IgD-negative memory B cell (primary cell): ENCODE measurements around the gene SRC. TPM values are rescaled to one million over a fixed set of nuclear protein-coding genes. Genes with fewer than 3 reads are reported as not detected.

Experiments used
- H3K27ac Mint-ChIP-seq, 3 donors: one replicate each; pipeline ENCODE4 v1.8.0; 2020 to 2022; ENCODE audit warnings: mild to moderate bottlenecking in 3 of 3, mixed read lengths in 3 of 3, moderate library complexity in 1 of 3
- H3K27me3 Mint-ChIP-seq: one replicate; pipeline ENCODE4 v1.8.0; 2021; ENCODE audit warnings: mixed read lengths
- H3K36me3 Mint-ChIP-seq: one replicate; pipeline ENCODE4 v1.8.0; 2020; ENCODE audit warnings: mild to moderate bottlenecking, mixed read lengths
- H3K4me1 Mint-ChIP-seq, 3 donors: one replicate each; pipeline ENCODE4 v1.8.0; 2020 to 2022; ENCODE audit warnings: mixed read lengths in 3 of 3, mild to moderate bottlenecking in 1 of 3
- H3K4me3 Mint-ChIP-seq, 4 donors: one replicate each; pipeline ENCODE4 v1.8.0; 2020 to 2022; ENCODE audit warnings: mild to moderate bottlenecking in 4 of 4, mixed read lengths in 4 of 4, moderate library complexity in 3 of 4
- H3K9me3 Mint-ChIP-seq, 3 donors: one replicate each; pipeline ENCODE4 v1.8.0; 2020 to 2021; ENCODE audit warnings: mixed read lengths in 3 of 3, mild to moderate bottlenecking in 1 of 3
- polyA plus RNA-seq: library from polyadenylated mRNA; unstranded; fragments of 300-500 nt; fragmentation: Illumina TruSeq; gene quantifications from one replicate; pipeline ENCODE4 v1.2.3, GENCODE V29; 2021

SRC gene
- polyA plus RNA-seq, 1 donor from 2014 or later = 2.3 TPM

- H3K36me3 Mint-ChIP-seq = peaks cover 4% of the 10 kb centered on the region
- H3K4me1 Mint-ChIP-seq = peaks cover 0 to 5% (median 0%) of the 10 kb centered on the region in 3 donors
- no peak overlapping the region for H3K27ac Mint-ChIP-seq
- H3K9me3 Mint-ChIP-seq = no peaks in the 10 kb centered on the region
- no peaks in the 10 kb centered on the region for H3K27me3 Mint-ChIP-seq
- no peak overlapping the region for H3K4me3 Mint-ChIP-seq
Measured at GRCh38 chr20:37398750-37399621, 53.0 kb downstream of the SRC start.

GRCh38 chr20:37401282-37401929, 55.5 kb downstream of the SRC start:
- Mint-ChIP-seq H3K4me3 (no peak overlapping the region), H3K36me3 (peaks cover 4% of the 10 kb centered on the region), H3K27me3 (no peaks in the 10 kb centered on the region), H3K27ac (no peak overlapping the region), H3K4me1 (peaks cover 0 to 7% (median 3%) of the 10 kb centered on the region in 3 donors), H3K9me3 (no peaks in the 10 kb centered on the region)

GRCh38 chr20:37401930-37402675, 56.2 kb downstream of the SRC start:
- H3K4me3 Mint-ChIP-seq = no peak overlapping the region
- H3K36me3 Mint-ChIP-seq = peaks cover 4% of the 10 kb centered on the region
- H3K4me1 Mint-ChIP-seq = peaks cover 0 to 7% (median 2%) of the 10 kb centered on the region in 3 donors
- no peaks in the 10 kb centered on the region for H3K9me3 Mint-ChIP-seq
- no peak overlapping the region for H3K27ac Mint-ChIP-seq
- peaks cover under 1% of the 10 kb centered on the region for H3K27me3 Mint-ChIP-seq

DNA sequence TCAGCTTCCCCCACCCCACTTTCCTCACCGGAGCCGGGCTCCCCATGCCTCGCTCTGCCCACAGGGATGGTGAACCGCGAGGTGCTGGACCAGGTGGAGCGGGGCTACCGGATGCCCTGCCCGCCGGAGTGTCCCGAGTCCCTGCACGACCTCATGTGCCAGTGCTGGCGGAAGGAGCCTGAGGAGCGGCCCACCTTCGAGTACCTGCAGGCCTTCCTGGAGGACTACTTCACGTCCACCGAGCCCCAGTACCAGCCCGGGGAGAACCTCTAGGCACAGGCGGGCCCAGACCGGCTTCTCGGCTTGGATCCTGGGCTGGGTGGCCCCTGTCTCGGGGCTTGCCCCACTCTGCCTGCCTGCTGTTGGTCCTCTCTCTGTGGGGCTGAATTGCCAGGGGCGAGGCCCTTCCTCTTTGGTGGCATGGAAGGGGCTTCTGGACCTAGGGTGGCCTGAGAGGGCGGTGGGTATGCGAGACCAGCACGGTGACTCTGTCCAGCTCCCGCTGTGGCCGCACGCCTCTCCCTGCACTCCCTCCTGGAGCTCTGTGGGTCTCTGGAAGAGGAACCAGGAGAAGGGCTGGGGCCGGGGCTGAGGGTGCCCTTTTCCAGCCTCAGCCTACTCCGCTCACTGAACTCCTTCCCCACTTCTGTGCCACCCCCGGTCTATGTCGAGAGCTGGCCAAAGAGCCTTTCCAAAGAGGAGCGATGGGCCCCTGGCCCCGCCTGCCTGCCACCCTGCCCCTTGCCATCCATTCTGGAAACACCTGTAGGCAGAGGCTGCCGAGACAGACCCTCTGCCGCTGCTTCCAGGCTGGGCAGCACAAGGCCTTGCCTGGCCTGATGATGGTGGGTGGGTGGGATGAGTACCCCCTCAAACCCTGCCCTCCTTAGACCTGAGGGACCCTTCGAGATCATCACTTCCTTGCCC, 57.4 kb downstream of the SRC start:
- Mint-ChIP-seq H3K9me3 (no peaks in the 10 kb centered on the region), H3K36me3 (peaks cover 4% of the 10 kb centered on the region), H3K27ac (no peak overlapping the region), H3K4me1 (peaks cover 3 to 11% (median 4%) of the 10 kb centered on the region in 3 donors), H3K27me3 (peaks cover 6% of the 10 kb centered on the region), H3K4me3 (no peak overlapping the region)

DNA sequence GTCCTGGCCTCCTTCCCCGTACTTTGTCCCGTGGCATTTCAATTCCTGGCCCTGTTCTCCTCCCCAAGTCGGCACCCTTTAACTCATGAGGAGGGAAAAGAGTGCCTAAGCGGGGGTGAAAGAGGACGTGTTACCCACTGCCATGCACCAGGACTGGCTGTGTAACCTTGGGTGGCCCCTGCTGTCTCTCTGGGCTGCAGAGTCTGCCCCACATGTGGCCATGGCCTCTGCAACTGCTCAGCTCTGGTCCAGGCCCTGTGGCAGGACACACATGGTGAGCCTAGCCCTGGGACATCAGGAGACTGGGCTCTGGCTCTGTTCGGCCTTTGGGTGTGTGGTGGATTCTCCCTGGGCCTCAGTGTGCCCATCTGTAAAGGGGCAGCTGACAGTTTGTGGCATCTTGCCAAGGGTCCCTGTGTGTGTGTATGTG, 58.5 kb downstream of the SRC start:
- H3K4me1 Mint-ChIP-seq = peaks cover 9 to 18% (median 11%) of the 10 kb centered on the region in 3 donors
- H3K27ac Mint-ChIP-seq = no peak overlapping the region
- no peak overlapping the region for H3K4me3 Mint-ChIP-seq
- H3K27me3 Mint-ChIP-seq = peaks cover 10% of the 10 kb centered on the region
- peaks cover 4% of the 10 kb centered on the region for H3K36me3 Mint-ChIP-seq
- no peaks in the 10 kb centered on the region for H3K9me3 Mint-ChIP-seq

DNA sequence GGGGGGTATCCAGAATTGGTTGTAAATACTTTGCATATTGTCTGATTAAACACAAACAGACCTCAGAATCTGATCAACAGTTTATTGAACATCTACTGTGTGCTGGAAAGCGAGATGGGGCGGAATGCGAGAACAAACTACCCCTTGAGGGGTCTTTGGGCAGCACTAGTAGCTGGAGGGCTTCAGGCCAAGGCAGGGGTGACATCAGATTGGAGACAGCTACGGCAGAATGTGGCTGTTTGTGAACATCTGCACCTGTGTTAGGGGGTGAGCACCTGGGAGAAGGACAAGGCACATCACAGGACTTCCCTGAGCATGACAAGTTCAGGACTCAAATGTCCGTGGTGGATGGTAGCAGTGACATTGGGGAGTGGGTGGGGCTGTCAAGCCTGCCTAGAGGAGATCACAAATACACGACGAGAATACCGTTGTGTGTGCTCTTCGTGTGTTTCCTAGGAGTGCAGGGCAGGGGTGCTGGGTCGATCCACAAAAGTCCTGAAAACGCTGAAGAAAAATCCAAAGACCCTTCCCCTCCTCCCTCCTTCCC, 59.5 kb downstream of the SRC start:
- Mint-ChIP-seq H3K27me3 (peaks cover 12% of the 10 kb centered on the region), H3K4me1 (peaks cover 9 to 22% (median 13%) of the 10 kb centered on the region in 3 donors), H3K36me3 (peaks cover 4% of the 10 kb centered on the region), H3K9me3 (no peaks in the 10 kb centered on the region), H3K27ac (peak overlapping the region in 2 of 3 donors; percentile 23 to 82), H3K4me3 (peak overlapping the region in 2 of 4 donors; percentile 77 to 78)

- peaks cover 9 to 22% (median 13%) of the 10 kb centered on the region in 3 donors for H3K4me1 Mint-ChIP-seq
- peaks cover 4% of the 10 kb centered on the region for H3K36me3 Mint-ChIP-seq
- H3K4me3 Mint-ChIP-seq = peak overlapping the region in 3 of 4 donors; percentile 70 to 86 (median 86)
- H3K27ac Mint-ChIP-seq = peak overlapping the region in 1 of 3 donors; percentile 82
- H3K9me3 Mint-ChIP-seq = no peaks in the 10 kb centered on the region
- H3K27me3 Mint-ChIP-seq = peaks cover 12% of the 10 kb centered on the region
Measured at GRCh38 chr20:37406010-37406998, 60.4 kb downstream of the SRC start.

GRCh38 chr20:37407019-37407566, 61.2 kb downstream of the SRC start:
- peak overlapping the region in 1 of 3 donors; percentile 33 for H3K27ac Mint-ChIP-seq
- H3K9me3 Mint-ChIP-seq = no peaks in the 10 kb centered on the region
- H3K4me1 Mint-ChIP-seq = peaks cover 9 to 22% (median 13%) of the 10 kb centered on the region in 3 donors
- peaks cover 12% of the 10 kb centered on the region for H3K27me3 Mint-ChIP-seq
- H3K4me3 Mint-ChIP-seq = peak overlapping the region; percentile 37 to 86 (median 78)
- peaks cover 4% of the 10 kb centered on the region for H3K36me3 Mint-ChIP-seq

DNA sequence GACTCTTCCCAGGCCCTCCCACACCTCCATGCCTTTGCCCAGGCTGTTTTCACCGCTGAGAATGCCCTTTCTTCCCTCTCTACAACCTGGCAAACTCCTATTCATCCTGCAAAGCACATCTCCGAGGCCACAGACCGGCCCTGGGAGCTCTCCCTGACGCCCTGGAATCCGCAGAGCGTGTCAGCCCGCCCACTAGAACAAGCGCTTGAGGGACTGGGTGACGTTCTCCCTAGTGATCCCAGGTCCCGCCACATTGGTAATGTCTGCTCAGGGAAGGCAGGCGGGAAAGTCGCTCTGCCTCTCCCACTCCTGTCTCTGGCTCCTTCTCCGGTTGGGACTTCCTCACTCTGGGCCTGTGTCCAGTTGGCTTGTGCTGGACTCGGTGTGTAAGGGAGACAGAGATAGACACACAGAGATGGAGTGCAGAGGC, 61.6 kb downstream of the SRC start:
- peaks cover 12% of the 10 kb centered on the region for H3K27me3 Mint-ChIP-seq
- H3K36me3 Mint-ChIP-seq = peaks cover 3% of the 10 kb centered on the region
- no peaks in the 10 kb centered on the region for H3K9me3 Mint-ChIP-seq
- H3K4me3 Mint-ChIP-seq = peak overlapping the region in 3 of 4 donors; percentile 37 to 86 (median 86)
- peaks cover 9 to 22% (median 13%) of the 10 kb centered on the region in 3 donors for H3K4me1 Mint-ChIP-seq
- H3K27ac Mint-ChIP-seq = peak overlapping the region in 1 of 3 donors; percentile 33

DNA sequence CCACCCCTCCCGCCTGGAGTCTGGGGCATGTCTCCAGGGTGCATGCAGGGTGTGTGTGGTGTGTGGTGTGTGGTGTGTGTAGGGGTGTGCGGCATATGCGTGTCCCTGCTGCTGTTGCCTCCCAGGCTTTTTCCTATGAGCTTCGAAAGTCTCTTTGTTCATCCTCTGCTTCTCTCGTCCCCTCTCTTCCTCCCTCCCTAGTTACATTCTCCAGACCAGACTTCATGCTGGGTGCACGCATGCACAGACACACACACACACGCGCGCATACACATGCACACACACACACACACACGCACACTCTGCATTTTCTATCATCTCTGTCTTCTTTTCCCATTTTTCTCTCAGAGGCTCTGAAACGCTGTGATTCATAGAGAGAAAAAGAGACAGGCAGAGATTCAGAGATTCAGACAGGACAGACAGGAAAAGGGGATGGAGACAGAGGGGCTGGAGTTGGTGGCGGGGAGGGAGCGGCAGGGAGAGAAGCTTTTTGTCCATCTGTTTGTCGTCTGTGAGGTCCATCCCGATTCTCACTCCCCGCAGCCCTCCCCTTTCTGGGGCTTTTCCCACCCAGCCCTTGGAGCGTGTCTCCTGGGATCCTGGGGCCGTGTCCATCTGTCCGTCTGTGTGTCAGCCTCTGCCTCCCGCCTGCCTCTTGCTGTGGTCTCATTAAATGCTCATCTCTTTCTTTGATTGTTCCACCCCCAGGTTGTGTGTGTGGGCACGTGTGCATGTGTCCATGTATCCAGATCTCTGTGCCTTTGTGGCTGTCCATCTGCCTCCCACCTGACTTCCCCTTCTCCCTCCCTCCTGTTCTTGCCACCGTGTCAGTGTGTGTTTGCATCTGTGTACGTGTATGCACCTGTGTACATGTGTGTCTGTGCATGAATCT, 62.6 kb downstream of the SRC start:
- peaks cover 12% of the 10 kb centered on the region for H3K27me3 Mint-ChIP-seq
- H3K36me3 Mint-ChIP-seq = no peaks in the 10 kb centered on the region
- H3K27ac Mint-ChIP-seq = peak overlapping the region in 1 of 3 donors; percentile 2
- H3K9me3 Mint-ChIP-seq = no peaks in the 10 kb centered on the region
- H3K4me3 Mint-ChIP-seq = peak overlapping the region in 3 of 4 donors; percentile 7 to 52 (median 33)
- H3K4me1 Mint-ChIP-seq = peaks cover 9 to 22% (median 15%) of the 10 kb centered on the region in 3 donors

GRCh38 chr20:37411408-37412219, 65.7 kb downstream of the SRC start:
- Mint-ChIP-seq H3K4me3 (no peak overlapping the region), H3K36me3 (no peaks in the 10 kb centered on the region), H3K9me3 (no peaks in the 10 kb centered on the region), H3K27me3 (peaks cover 12% of the 10 kb centered on the region), H3K27ac (no peak overlapping the region), H3K4me1 (peaks cover 9 to 16% (median 15%) of the 10 kb centered on the region in 3 donors)
